Left ventricle myocardium inferior (tissue), 1 donor: ENCODE measurements around the gene SLC29A1. TPM values are rescaled to one million over a fixed set of nuclear protein-coding genes. Genes with fewer than 3 reads are reported as not detected.

Experiments used
- DNase-seq: peaks from one replicate; pipeline ENCODE4 v3.0.0-alpha.2; 2020
- H3K27ac ChIP-seq: fragments of 200-600 bp; replicated peaks from 2 replicates; pipeline ENCODE4 v1.8.0; 2021
- H3K27me3 ChIP-seq: fragments of 200-600 bp; 2 replicates; pipeline ENCODE4 v1.8.0; 2021; ENCODE audit warnings: low read depth
- H3K36me3 ChIP-seq: fragments of 200-600 bp; 2 replicates; pipeline ENCODE4 v1.8.0; 2021
- H3K4me1 ChIP-seq: fragments of 200-600 bp; 2 replicates; pipeline ENCODE4 v1.8.0; 2021
- H3K4me3 ChIP-seq: fragments of 200-600 bp; 2 replicates; pipeline ENCODE4 v1.8.0; 2021; ENCODE audit warnings: mild to moderate bottlenecking, moderate library complexity
- H3K9me3 ChIP-seq: fragments of 200-600 bp; replicated peaks from 2 replicates; pipeline ENCODE4 v1.8.0; 2021
- intact Hi-C: fragments of 100-400 bp; cut with micrococcal nuclease; formaldehyde crosslinking; loops from one replicate; pipeline ENCODE4 v1.11.0; 2022
- total RNA-seq: library from RNA; stranded (reverse); fragmentation: NEBNext Ultra II Directional; extraction: Animal tissue kit (Norgen Biotek cat#: 25700); gene quantifications from one replicate; pipeline ENCODE4 v1.2.1, GENCODE V29; 2021
- TF ChIP-seq, protein P1 (sequence below): fragments of 200-600 bp; IDR thresholded peaks from 2 replicates; pipeline ENCODE4 v1.8.0; 2021; ENCODE audit warnings: antibody characterized with exemption, mild to moderate bottlenecking, borderline replicate concordance
- donor health status: DM: no; HTN: yes; CAD: no; lungs with severe emphysema.

Gene SLC29A1
- total RNA-seq, 1 donor from 2014 or later = 154 TPM

DNA sequence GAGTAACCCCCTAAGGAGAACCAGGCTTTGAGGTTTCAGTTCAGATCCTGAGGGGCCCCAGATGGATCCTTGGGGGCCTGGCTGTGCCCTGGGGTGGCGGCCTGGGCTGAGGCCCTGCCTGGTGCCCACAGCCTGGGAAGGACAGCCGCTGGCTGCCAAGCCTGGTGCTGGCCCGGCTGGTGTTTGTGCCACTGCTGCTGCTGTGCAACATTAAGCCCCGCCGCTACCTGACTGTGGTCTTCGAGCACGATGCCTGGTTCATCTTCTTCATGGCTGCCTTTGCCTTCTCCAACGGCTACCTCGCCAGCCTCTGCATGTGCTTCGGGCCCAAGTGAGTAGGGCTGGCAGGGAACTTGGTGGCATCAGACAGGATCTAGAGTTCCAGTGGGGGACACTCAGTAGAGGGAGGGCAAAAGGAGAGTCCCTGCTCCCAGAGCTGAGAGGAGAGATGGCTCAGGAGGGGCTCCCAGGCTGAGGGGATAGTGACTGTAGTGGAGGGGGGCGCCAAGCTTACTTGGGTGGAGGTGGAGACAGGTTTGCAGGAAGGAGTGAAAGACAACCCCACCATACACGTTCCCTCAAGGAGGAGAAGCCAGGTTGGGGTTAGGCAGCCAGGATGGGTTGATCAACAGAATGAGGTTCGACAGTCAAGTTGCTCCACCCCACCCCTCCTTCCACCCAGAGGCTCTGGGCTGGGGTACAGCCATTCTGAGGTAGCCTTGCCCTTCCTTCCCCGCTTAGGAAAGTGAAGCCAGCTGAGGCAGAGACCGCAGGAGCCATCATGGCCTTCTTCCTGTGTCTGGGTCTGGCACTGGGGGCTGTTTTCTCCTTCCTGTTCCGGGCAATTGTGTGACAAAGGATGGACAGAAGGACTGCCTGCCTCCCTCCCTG, 9.5 kb downstream of the SLC29A1 start:
- DNase-seq = no peak
- H3K36me3 ChIP-seq = peaks cover 40% of the 10 kb centered on the region
- peaks cover 95% of the 10 kb centered on the region for H3K4me1 ChIP-seq
- peak overlapping the region; percentile 98 for H3K27ac ChIP-seq
- H3K27me3 ChIP-seq = no peaks in the 10 kb centered on the region
- intact Hi-C loops = no loop called here
- TF ChIP-seq, protein P1, sequence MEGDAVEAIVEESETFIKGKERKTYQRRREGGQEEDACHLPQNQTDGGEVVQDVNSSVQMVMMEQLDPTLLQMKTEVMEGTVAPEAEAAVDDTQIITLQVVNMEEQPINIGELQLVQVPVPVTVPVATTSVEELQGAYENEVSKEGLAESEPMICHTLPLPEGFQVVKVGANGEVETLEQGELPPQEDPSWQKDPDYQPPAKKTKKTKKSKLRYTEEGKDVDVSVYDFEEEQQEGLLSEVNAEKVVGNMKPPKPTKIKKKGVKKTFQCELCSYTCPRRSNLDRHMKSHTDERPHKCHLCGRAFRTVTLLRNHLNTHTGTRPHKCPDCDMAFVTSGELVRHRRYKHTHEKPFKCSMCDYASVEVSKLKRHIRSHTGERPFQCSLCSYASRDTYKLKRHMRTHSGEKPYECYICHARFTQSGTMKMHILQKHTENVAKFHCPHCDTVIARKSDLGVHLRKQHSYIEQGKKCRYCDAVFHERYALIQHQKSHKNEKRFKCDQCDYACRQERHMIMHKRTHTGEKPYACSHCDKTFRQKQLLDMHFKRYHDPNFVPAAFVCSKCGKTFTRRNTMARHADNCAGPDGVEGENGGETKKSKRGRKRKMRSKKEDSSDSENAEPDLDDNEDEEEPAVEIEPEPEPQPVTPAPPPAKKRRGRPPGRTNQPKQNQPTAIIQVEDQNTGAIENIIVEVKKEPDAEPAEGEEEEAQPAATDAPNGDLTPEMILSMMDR = no peak
- peak overlapping the region; percentile 11 for H3K4me3 ChIP-seq
- no peaks in the 10 kb centered on the region for H3K9me3 ChIP-seq

DNA sequence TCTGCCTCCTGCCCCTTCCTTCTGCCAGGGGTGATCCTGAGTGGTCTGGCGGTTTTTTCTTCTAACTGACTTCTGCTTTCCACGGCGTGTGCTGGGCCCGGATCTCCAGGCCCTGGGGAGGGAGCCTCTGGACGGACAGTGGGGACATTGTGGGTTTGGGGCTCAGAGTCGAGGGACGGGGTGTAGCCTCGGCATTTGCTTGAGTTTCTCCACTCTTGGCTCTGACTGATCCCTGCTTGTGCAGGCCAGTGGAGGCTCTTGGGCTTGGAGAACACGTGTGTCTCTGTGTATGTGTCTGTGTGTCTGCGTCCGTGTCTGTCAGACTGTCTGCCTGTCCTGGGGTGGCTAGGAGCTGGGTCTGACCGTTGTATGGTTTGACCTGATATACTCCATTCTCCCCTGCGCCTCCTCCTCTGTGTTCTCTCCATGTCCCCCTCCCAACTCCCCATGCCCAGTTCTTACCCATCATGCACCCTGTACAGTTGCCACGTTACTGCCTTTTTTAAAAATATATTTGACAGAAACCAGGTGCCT, 10.2 kb downstream of the SLC29A1 start:
- TF ChIP-seq, protein P1 = no peak
- no peak for DNase-seq
- Histone ChIP-seq H3K4me1 (peaks cover 95% of the 10 kb centered on the region), H3K4me3 (peak overlapping the region; percentile 11), H3K27me3 (no peaks in the 10 kb centered on the region), H3K9me3 (no peaks in the 10 kb centered on the region), H3K27ac (peak overlapping the region; percentile 98), H3K36me3 (peaks cover 40% of the 10 kb centered on the region)
- intact Hi-C loops = no loop called here

DNA sequence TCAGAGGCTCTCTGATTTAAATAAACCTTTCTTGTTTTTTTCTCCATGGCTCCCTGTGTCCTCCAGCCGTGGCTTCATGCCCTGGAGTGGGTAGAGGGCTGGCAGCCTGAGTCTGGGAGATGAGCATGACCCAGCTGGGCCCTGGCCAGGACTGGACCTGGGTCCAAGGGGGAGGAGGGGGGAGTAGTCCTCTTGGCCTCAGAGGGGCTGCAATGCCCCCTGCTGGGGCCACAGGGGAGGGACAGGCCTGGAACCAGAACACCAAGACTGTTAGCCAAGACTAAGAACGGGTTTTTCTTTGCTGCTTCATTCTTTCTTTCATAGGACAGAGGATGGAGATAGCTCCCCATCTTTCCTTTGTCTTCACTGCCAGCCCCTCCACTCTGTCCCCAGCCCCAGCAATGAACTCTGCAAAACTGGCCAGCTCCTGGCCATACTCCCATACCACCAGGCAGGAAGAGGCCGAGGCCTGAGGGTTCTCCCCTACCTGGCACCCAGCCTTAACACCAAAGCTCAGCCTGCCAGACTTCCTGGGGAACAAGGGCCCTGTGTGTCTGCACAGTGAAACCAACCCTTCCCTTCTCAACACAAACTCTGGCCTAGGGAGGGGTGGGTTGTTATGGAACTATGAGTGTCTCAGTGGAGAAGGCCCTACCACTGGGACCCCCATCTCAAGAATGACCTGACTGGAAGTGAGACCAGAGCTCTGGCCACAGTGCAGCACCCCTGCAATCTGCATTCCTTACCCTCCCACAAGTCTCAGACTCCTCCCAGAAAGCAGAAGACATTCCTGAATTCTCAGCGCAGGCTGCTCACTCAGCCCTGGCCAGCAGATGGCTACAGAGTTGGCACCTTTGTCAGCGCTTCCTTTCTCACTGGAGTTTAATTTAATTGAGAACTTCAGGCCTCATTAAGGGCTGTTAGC, 11.0 kb downstream of the SLC29A1 start:
- Histone ChIP-seq H3K4me1 (peaks cover 90% of the 10 kb centered on the region), H3K36me3 (peaks cover 40% of the 10 kb centered on the region), H3K27me3 (no peaks in the 10 kb centered on the region), H3K27ac (peak overlapping the region; percentile 98), H3K9me3 (no peaks in the 10 kb centered on the region), H3K4me3 (no peak overlapping the region)
- TF ChIP-seq, protein P1 = peak; percentile 88
- peak; percentile 90 for DNase-seq
- intact Hi-C loops = no loop called here

DNA sequence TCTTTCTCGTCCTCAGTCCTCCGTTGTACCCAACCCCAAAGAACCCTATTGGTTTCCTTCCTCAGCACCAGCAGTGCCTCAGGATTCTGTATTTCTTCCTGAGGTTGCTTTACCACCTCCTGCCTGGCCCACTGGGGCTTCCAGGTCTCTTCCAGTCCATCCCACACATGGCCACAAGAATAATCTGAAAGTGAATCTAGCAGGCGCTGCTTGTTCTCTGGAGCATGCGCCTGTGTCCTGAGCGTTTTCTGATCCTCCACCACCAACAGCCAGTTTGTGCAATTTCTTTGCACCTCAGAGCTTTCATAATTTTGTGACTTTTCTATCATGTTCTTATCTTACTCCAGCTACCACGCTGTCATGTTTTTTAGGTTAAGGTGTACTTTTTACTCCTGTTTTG, 11.9 kb downstream of the SLC29A1 start:
- no peaks in the 10 kb centered on the region for H3K9me3 ChIP-seq
- no peak overlapping the region for H3K4me3 ChIP-seq
- H3K4me1 ChIP-seq = peaks cover 81% of the 10 kb centered on the region
- peaks cover 32% of the 10 kb centered on the region for H3K36me3 ChIP-seq
- DNase-seq = no peak
- H3K27me3 ChIP-seq = no peaks in the 10 kb centered on the region
- peak overlapping the region; percentile 98 for H3K27ac ChIP-seq
- intact Hi-C loops = no loop called here
- TF ChIP-seq, protein P1 = no peak

DNA sequence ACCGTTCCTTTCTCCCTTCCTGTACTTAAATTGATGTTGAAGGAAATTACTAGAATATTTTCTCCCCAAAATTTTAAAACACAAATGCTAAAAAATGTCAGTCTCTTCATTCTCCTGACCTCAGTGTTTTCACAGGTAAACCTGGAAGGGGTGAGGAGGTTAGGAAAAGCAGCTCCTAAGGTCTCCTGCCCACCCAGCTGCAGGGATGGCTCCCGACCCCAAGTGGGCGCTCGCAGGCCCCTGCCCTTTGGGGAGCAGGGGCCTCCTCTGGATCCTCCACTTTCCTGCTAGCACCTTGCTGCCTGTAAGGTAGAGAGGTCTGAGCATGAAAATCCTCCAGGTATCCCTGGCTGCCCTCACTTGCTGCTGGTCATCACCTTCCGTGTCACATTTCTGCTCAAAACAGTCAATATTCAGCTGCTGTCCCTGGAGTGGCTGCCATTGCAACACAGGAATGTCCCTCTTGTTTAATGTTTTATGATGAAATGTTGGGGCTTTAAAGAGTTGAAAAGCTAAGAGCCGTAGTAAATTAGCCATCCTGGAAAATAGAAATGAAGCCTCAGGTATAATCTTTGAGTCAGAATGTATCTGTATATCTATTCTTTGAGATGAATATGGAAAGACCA, 12.6 kb downstream of the SLC29A1 start:
- Histone ChIP-seq H3K4me3 (no peak overlapping the region), H3K27me3 (no peaks in the 10 kb centered on the region), H3K27ac (peak overlapping the region; percentile 98), H3K9me3 (no peaks in the 10 kb centered on the region), H3K36me3 (peaks cover 25% of the 10 kb centered on the region), H3K4me1 (peaks cover 74% of the 10 kb centered on the region)
- TF ChIP-seq, protein P1 = no peak
- intact Hi-C loops = no loop called here
- DNase-seq = no peak
